ENCODE measurements around the gene MALRD1.

Gene MALRD1

GRCh38 chr10:19701427-19702052, 652.9 kb downstream of the MALRD1 start:
- ChIA-PET POLR2A (no interaction called here), CTCF (no interaction called here)
- Histone ChIP-seq H3K27ac (ENCODE audit: insufficient read depth in 1 of 2, low read depth in 1 of 2, low read length in 2 of 2, poor library complexity in 1 of 2, severe bottlenecking in 2 of 2) (no peak overlapping the region), H3K27me3 (replicated peaks in 2 of 5; ENCODE audit: control insufficient read depth in 4 of 5, insufficient read depth in 5 of 5, low read length in 4 of 5) (no peaks in the 10 kb centered on the region), H3K4me3 (ENCODE audit: control insufficient read depth in 1 of 7, extremely low read depth in 1 of 7, insufficient read depth in 4 of 7, low read depth in 2 of 7, low read length in 6 of 7) (no peak overlapping the region), H3K36me3 (ENCODE audit: control insufficient read depth in 4 of 4, insufficient read depth in 4 of 4, low read length in 3 of 4) (peaks cover 0 to 4% (median under 1%) of the 10 kb centered on the region in 4 experiments), H3K9me3 (ENCODE audit: control extremely low read depth in 1 of 5, control insufficient read depth in 4 of 5, insufficient read depth in 2 of 5, low read depth in 1 of 5, low read length in 4 of 5) (no peaks in the 10 kb centered on the region), H3K4me1 (ENCODE audit: control extremely low read depth in 1 of 4, control insufficient read depth in 4 of 4, insufficient read depth in 4 of 4, low read length in 3 of 4) (no peaks in the 10 kb centered on the region)
- WGBS (ENCODE audit: insufficient coverage), result no CpG with 5 or more reads among the region's 4 CpGs
- DNase-seq, result no peak

GRCh38 chr10:19702215-19702614, 653.6 kb downstream of the MALRD1 start:
- Histone ChIP-seq H3K9me3 (ENCODE audit: control extremely low read depth in 1 of 5, control insufficient read depth in 4 of 5, insufficient read depth in 2 of 5, low read depth in 1 of 5, low read length in 4 of 5) (no peaks in the 10 kb centered on the region), H3K4me1 (ENCODE audit: control extremely low read depth in 1 of 4, control insufficient read depth in 4 of 4, insufficient read depth in 4 of 4, low read length in 3 of 4) (no peaks in the 10 kb centered on the region), H3K27me3 (replicated peaks in 2 of 5; ENCODE audit: control insufficient read depth in 4 of 5, insufficient read depth in 5 of 5, low read length in 4 of 5) (no peaks in the 10 kb centered on the region), H3K36me3 (ENCODE audit: control insufficient read depth in 4 of 4, insufficient read depth in 4 of 4, low read length in 3 of 4) (peaks cover 0 to 4% (median under 1%) of the 10 kb centered on the region in 4 experiments), H3K4me3 (ENCODE audit: control insufficient read depth in 1 of 7, extremely low read depth in 1 of 7, insufficient read depth in 4 of 7, low read depth in 2 of 7, low read length in 6 of 7) (no peak overlapping the region), H3K27ac (ENCODE audit: insufficient read depth in 1 of 2, low read depth in 1 of 2, low read length in 2 of 2, poor library complexity in 1 of 2, severe bottlenecking in 2 of 2) (no peak overlapping the region)
- ChIA-PET POLR2A (interaction anchor here (0.5 kb wide), 1 partner anchor 10 kb away, joined by 3 read pairs; no protein-coding TSS in a partner anchor), CTCF (interaction anchor here (0.9 to 1.6 kb wide), 2 partner anchors 10 to 31 kb away, joined by 3 to 9 read pairs; no protein-coding TSS in a partner anchor)
- 88% methylated on average over 1 of the region's 2 CpGs for WGBS (ENCODE audit: insufficient coverage)
- no peak for DNase-seq

- no peak overlapping the region for H3K4me3 ChIP-seq (ENCODE audit: control insufficient read depth in 1 of 7, extremely low read depth in 1 of 7, insufficient read depth in 4 of 7, low read depth in 2 of 7, low read length in 6 of 7)
- DNase-seq, result no peak
- no peaks in the 10 kb centered on the region for H3K4me1 ChIP-seq (ENCODE audit: control extremely low read depth in 1 of 4, control insufficient read depth in 4 of 4, insufficient read depth in 4 of 4, low read length in 3 of 4)
- WGBS (ENCODE audit: insufficient coverage), result 100% methylated on average over 1 of the region's 2 CpGs
- H3K36me3 ChIP-seq (ENCODE audit: control insufficient read depth in 4 of 4, insufficient read depth in 4 of 4, low read length in 3 of 4), result peaks cover 0 to 4% (median 0%) of the 10 kb centered on the region in 4 experiments
- no peak overlapping the region for H3K27ac ChIP-seq (ENCODE audit: insufficient read depth in 1 of 2, low read depth in 1 of 2, low read length in 2 of 2, poor library complexity in 1 of 2, severe bottlenecking in 2 of 2)
- no peaks in the 10 kb centered on the region for H3K27me3 ChIP-seq (replicated peaks in 2 of 5; ENCODE audit: control insufficient read depth in 4 of 5, insufficient read depth in 5 of 5, low read length in 4 of 5)
- H3K9me3 ChIP-seq (ENCODE audit: control extremely low read depth in 1 of 5, control insufficient read depth in 4 of 5, insufficient read depth in 2 of 5, low read depth in 1 of 5, low read length in 4 of 5), result no peaks in the 10 kb centered on the region
- ChIA-PET CTCF (interaction anchor here (1.2 kb wide), 1 partner anchor 21 kb away, joined by 4 read pairs; no protein-coding TSS in a partner anchor), POLR2A (no interaction called here)
Measured at GRCh38 chr10:19704544-19704943, 655.9 kb downstream of the MALRD1 start.

- H3K4me1 ChIP-seq (ENCODE audit: control extremely low read depth in 1 of 4, control insufficient read depth in 4 of 4, insufficient read depth in 4 of 4, low read length in 3 of 4), result no peaks in the 10 kb centered on the region
- H3K36me3 ChIP-seq (ENCODE audit: control insufficient read depth in 4 of 4, insufficient read depth in 4 of 4, low read length in 3 of 4), result peaks cover 0 to 4% (median 0%) of the 10 kb centered on the region in 4 experiments
- WGBS (ENCODE audit: insufficient coverage), result 96% methylated on average over 5 of the region's 6 CpGs
- no peak overlapping the region for H3K27ac ChIP-seq (ENCODE audit: insufficient read depth in 1 of 2, low read depth in 1 of 2, low read length in 2 of 2, poor library complexity in 1 of 2, severe bottlenecking in 2 of 2)
- POLR2A ChIA-PET, result no interaction called here
- CTCF ChIA-PET, result interaction anchor here (0.6 to 1.2 kb wide), 2 partner anchors 17 to 22 kb away, joined by 3 to 4 read pairs; no protein-coding TSS in a partner anchor
- no peak overlapping the region for H3K4me3 ChIP-seq (ENCODE audit: control insufficient read depth in 1 of 7, extremely low read depth in 1 of 7, insufficient read depth in 4 of 7, low read depth in 2 of 7, low read length in 6 of 7)
- no peaks in the 10 kb centered on the region for H3K27me3 ChIP-seq (replicated peaks in 2 of 5; ENCODE audit: control insufficient read depth in 4 of 5, insufficient read depth in 5 of 5, low read length in 4 of 5)
- peaks cover 0 to 3% (median 0%) of the 10 kb centered on the region in 5 experiments for H3K9me3 ChIP-seq (ENCODE audit: control extremely low read depth in 1 of 5, control insufficient read depth in 4 of 5, insufficient read depth in 2 of 5, low read depth in 1 of 5, low read length in 4 of 5)
- DNase-seq, result no peak
Measured at GRCh38 chr10:19705250-19705649, 656.6 kb downstream of the MALRD1 start.

GRCh38 chr10:19706904-19707303, 658.3 kb downstream of the MALRD1 start:
- no peaks in the 10 kb centered on the region for H3K4me1 ChIP-seq (ENCODE audit: control extremely low read depth in 1 of 4, control insufficient read depth in 4 of 4, insufficient read depth in 4 of 4, low read length in 3 of 4)
- WGBS (ENCODE audit: insufficient coverage), result 100% methylated on average over 1 of the region's 1 CpG
- H3K27me3 ChIP-seq (replicated peaks in 2 of 5; ENCODE audit: control insufficient read depth in 4 of 5, insufficient read depth in 5 of 5, low read length in 4 of 5), result no peaks in the 10 kb centered on the region
- ChIA-PET CTCF (no interaction called here), POLR2A (no interaction called here)
- H3K4me3 ChIP-seq (ENCODE audit: control insufficient read depth in 1 of 7, extremely low read depth in 1 of 7, insufficient read depth in 4 of 7, low read depth in 2 of 7, low read length in 6 of 7), result no peak overlapping the region
- H3K36me3 ChIP-seq (ENCODE audit: control insufficient read depth in 4 of 4, insufficient read depth in 4 of 4, low read length in 3 of 4), result peaks cover 0 to 2% (median 0%) of the 10 kb centered on the region in 4 experiments
- H3K9me3 ChIP-seq (ENCODE audit: control extremely low read depth in 1 of 5, control insufficient read depth in 4 of 5, insufficient read depth in 2 of 5, low read depth in 1 of 5, low read length in 4 of 5), result peaks cover 0 to 14% (median 4%) of the 10 kb centered on the region in 5 experiments
- H3K27ac ChIP-seq (ENCODE audit: insufficient read depth in 1 of 2, low read depth in 1 of 2, low read length in 2 of 2, poor library complexity in 1 of 2, severe bottlenecking in 2 of 2), result no peak overlapping the region
- no peak for DNase-seq

- DNase-seq, result no peak
- 100% methylated on average over 2 of the region's 2 CpGs for WGBS (ENCODE audit: insufficient coverage)
- Histone ChIP-seq H3K4me3 (ENCODE audit: control insufficient read depth in 1 of 7, extremely low read depth in 1 of 7, insufficient read depth in 4 of 7, low read depth in 2 of 7, low read length in 6 of 7) (no peak overlapping the region), H3K4me1 (ENCODE audit: control extremely low read depth in 1 of 4, control insufficient read depth in 4 of 4, insufficient read depth in 4 of 4, low read length in 3 of 4) (no peaks in the 10 kb centered on the region), H3K9me3 (ENCODE audit: control extremely low read depth in 1 of 5, control insufficient read depth in 4 of 5, insufficient read depth in 2 of 5, low read depth in 1 of 5, low read length in 4 of 5) (peaks cover 0 to 15% (median 4%) of the 10 kb centered on the region in 5 experiments), H3K36me3 (ENCODE audit: control insufficient read depth in 4 of 4, insufficient read depth in 4 of 4, low read length in 3 of 4) (peaks cover 0 to 2% (median 0%) of the 10 kb centered on the region in 4 experiments), H3K27ac (ENCODE audit: insufficient read depth in 1 of 2, low read depth in 1 of 2, low read length in 2 of 2, poor library complexity in 1 of 2, severe bottlenecking in 2 of 2) (no peak overlapping the region), H3K27me3 (replicated peaks in 2 of 5; ENCODE audit: control insufficient read depth in 4 of 5, insufficient read depth in 5 of 5, low read length in 4 of 5) (no peaks in the 10 kb centered on the region)
- CTCF ChIA-PET, result no interaction called here
- POLR2A ChIA-PET, result no interaction called here
Measured at GRCh38 chr10:19707376-19707775, 658.8 kb downstream of the MALRD1 start.

GRCh38 chr10:19708031-19708430, 659.4 kb downstream of the MALRD1 start:
- Histone ChIP-seq H3K4me1 (ENCODE audit: control extremely low read depth in 1 of 4, control insufficient read depth in 4 of 4, insufficient read depth in 4 of 4, low read length in 3 of 4) (no peaks in the 10 kb centered on the region), H3K36me3 (ENCODE audit: control insufficient read depth in 4 of 4, insufficient read depth in 4 of 4, low read length in 3 of 4) (peaks cover 0 to 2% (median 0%) of the 10 kb centered on the region in 4 experiments), H3K4me3 (ENCODE audit: control insufficient read depth in 1 of 7, extremely low read depth in 1 of 7, insufficient read depth in 4 of 7, low read depth in 2 of 7, low read length in 6 of 7) (no peak overlapping the region), H3K9me3 (ENCODE audit: control extremely low read depth in 1 of 5, control insufficient read depth in 4 of 5, insufficient read depth in 2 of 5, low read depth in 1 of 5, low read length in 4 of 5) (peaks cover 0 to 17% (median 4%) of the 10 kb centered on the region in 5 experiments), H3K27ac (ENCODE audit: insufficient read depth in 1 of 2, low read depth in 1 of 2, low read length in 2 of 2, poor library complexity in 1 of 2, severe bottlenecking in 2 of 2) (no peak overlapping the region), H3K27me3 (replicated peaks in 2 of 5; ENCODE audit: control insufficient read depth in 4 of 5, insufficient read depth in 5 of 5, low read length in 4 of 5) (no peaks in the 10 kb centered on the region)
- CTCF ChIA-PET, result no interaction called here
- POLR2A ChIA-PET, result no interaction called here
- peak in 2 of 3 donors; percentile 53 to 69 for DNase-seq
